Measurements from ENCODE around the gene CLASP2. TPM values are rescaled to one million over a fixed set of nuclear protein-coding genes. Genes with fewer than 3 reads are reported as not detected.

Gene CLASP2
- total and polyA plus RNA-seq, 8 donors = 48.4 to 73.3 (median 61.6) TPM

DNA sequence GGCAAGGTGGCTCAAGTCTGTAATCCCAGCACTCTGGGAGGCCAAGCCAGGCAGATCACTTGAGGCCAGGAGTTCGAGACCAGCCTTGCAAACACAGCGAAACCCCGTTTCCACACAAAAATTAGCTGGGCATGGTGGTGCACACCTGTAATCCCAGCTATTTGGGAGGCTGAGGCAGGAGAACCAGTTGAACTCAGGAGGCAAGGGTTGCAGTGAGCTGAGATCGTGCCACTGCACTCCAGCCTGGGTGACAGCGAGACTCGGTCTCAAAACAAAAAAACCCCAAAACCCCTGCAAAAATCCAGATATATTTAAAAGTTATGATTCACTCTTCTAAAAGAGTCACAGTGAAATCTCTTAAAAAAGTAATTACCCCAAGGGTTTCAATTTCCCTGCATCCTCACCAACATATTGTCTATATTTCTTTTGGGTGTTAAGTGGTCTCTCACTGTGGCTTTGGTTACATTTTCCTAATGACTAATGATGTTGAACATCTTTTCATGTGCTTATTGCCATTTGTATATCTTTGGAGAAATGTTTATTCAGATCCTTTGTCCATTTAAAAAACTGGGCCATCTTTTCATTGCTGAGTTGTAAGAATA, 204.7 kb downstream of the CLASP2 start:
- Histone ChIP-seq H3K27me3 (no peaks in the 10 kb centered on the region), H3K4me1 (no peaks in the 10 kb centered on the region), H3K9me3 (no peaks in the 10 kb centered on the region), H3K27ac (no peak overlapping the region), H3K4me3 (no peak overlapping the region), H3K36me3 (peaks cover 0 to 56% of the 10 kb centered on the region in 2 donors)
- intact Hi-C loops (cut with DNase I) = no loop called here
- no peak for ATAC-seq
- TF ChIP-seq, protein P1, sequence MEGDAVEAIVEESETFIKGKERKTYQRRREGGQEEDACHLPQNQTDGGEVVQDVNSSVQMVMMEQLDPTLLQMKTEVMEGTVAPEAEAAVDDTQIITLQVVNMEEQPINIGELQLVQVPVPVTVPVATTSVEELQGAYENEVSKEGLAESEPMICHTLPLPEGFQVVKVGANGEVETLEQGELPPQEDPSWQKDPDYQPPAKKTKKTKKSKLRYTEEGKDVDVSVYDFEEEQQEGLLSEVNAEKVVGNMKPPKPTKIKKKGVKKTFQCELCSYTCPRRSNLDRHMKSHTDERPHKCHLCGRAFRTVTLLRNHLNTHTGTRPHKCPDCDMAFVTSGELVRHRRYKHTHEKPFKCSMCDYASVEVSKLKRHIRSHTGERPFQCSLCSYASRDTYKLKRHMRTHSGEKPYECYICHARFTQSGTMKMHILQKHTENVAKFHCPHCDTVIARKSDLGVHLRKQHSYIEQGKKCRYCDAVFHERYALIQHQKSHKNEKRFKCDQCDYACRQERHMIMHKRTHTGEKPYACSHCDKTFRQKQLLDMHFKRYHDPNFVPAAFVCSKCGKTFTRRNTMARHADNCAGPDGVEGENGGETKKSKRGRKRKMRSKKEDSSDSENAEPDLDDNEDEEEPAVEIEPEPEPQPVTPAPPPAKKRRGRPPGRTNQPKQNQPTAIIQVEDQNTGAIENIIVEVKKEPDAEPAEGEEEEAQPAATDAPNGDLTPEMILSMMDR (IDR thresholded peaks at IDR 0.05) = no peak
- DNase-seq = no peak

DNA sequence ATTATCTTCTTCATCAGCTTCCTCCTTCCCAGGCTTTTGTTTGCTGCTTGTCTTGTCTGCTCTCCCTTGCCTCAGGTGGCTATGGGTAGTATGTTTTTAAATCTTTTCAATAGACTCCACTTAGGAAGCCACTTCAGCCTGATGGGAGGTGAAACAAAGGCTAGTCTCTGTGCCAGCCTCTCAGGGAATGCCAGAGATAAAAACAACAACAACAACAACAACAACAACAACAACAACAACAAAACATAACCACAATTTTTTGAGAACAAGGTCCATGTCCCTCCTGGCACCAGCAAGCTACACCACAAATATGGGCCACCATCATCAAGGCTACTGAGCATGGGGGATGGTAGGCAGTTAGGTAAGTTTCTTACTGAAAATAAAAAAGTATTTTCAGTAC, 213.0 kb downstream of the CLASP2 start:
- ATAC-seq (no peak), DNase-seq (no peak)
- Histone ChIP-seq H3K27ac (no peak overlapping the region), H3K27me3 (no peaks in the 10 kb centered on the region), H3K4me3 (no peak overlapping the region), H3K4me1 (no peaks in the 10 kb centered on the region), H3K9me3 (no peaks in the 10 kb centered on the region), H3K36me3 (peaks cover 0 to 70% of the 10 kb centered on the region in 2 donors)
- TF ChIP-seq, protein P1 (IDR thresholded peaks at IDR 0.05) = no peak
- intact Hi-C loops (cut with DNase I) = no loop called here

GRCh38 chr3:33496449-33496848, 221.6 kb downstream of the CLASP2 start:
- no peak overlapping the region for H3K27ac ChIP-seq
- intact Hi-C loops (cut with DNase I) = no loop called here
- no peak overlapping the region for H3K4me3 ChIP-seq
- H3K4me1 ChIP-seq = no peaks in the 10 kb centered on the region
- H3K9me3 ChIP-seq = no peaks in the 10 kb centered on the region
- TF ChIP-seq, protein P1 (IDR thresholded peaks at IDR 0.05) = no peak
- H3K36me3 ChIP-seq = peaks cover 0 to 35% of the 10 kb centered on the region in 2 donors
- DNase-seq (no peak), ATAC-seq (no peak)
- H3K27me3 ChIP-seq = no peaks in the 10 kb centered on the region

- H3K27me3 ChIP-seq = no peaks in the 10 kb centered on the region
- no peaks in the 10 kb centered on the region for H3K36me3 ChIP-seq
- no peaks in the 10 kb centered on the region for H3K4me1 ChIP-seq
- TF ChIP-seq, protein P1 (IDR thresholded peaks at IDR 0.05) = no peak
- ATAC-seq (no peak), DNase-seq (no peak)
- no peak overlapping the region for H3K4me3 ChIP-seq
- no peak overlapping the region for H3K27ac ChIP-seq
- no peaks in the 10 kb centered on the region for H3K9me3 ChIP-seq
- intact Hi-C loops (cut with DNase I) = no loop called here
Measured at GRCh38 chr3:33491721-33492120, 226.3 kb downstream of the CLASP2 start.

- no peaks in the 10 kb centered on the region for H3K4me1 ChIP-seq
- no peak for DNase-seq
- no peaks in the 10 kb centered on the region for H3K36me3 ChIP-seq
- no peaks in the 10 kb centered on the region for H3K27me3 ChIP-seq
- peak; percentile 38 for ATAC-seq
- intact Hi-C loops (cut with DNase I) = no loop called here
- TF ChIP-seq, protein P1 (IDR thresholded peaks at IDR 0.05) = no peak
- no peak overlapping the region for H3K4me3 ChIP-seq
- H3K27ac ChIP-seq = no peak overlapping the region
- H3K9me3 ChIP-seq = no peaks in the 10 kb centered on the region
Measured at GRCh38 chr3:33490641-33491241, 227.3 kb downstream of the CLASP2 start.
